BLaER1 (cell line): ENCODE results near the gene POLR2B.
"Not testable (repeated sequence)": the region's sequence is repeated elsewhere in the genome, so short reads cannot be mapped to it uniquely, and the experiment has no call there.

Experiments used
- H3K27ac ChIP-seq: shearing (Covaris generic); formaldehyde crosslinking; 2 replicates; pipeline ENCODE4 v1.8.1; 2022
- H3K27me3 ChIP-seq: shearing (Covaris generic); formaldehyde crosslinking; 2 replicates; pipeline ENCODE4 v1.8.1; 2022
- H3K36me3 ChIP-seq: shearing (Covaris generic); formaldehyde crosslinking; 2 replicates; pipeline ENCODE4 v1.8.1; 2022
- H3K4me1 ChIP-seq: shearing (Covaris generic); formaldehyde crosslinking; 2 replicates; pipeline ENCODE4 v1.8.1; 2022
- H3K4me2 ChIP-seq: shearing (Covaris generic); formaldehyde crosslinking; 2 replicates; pipeline ENCODE4 v1.8.1; 2022
- H3K4me3 ChIP-seq: shearing (Covaris generic); formaldehyde crosslinking; 2 replicates; pipeline ENCODE4 v1.8.1; 2022
- H3K9ac ChIP-seq: shearing (Covaris generic); formaldehyde crosslinking; 2 replicates; pipeline ENCODE4 v1.8.1; 2022
- H3K9me3 ChIP-seq: shearing (Covaris generic); formaldehyde crosslinking; 2 replicates; pipeline ENCODE4 v1.8.1; 2022
- H4K20me1 ChIP-seq: shearing (Covaris generic); formaldehyde crosslinking; 2 replicates; pipeline ENCODE4 v1.8.1; 2022
- Cebpa-rat ChIP-seq: shearing (Covaris generic); IDR thresholded peaks from 2 replicates; pipeline ENCODE4 v1.8.1; 2022

Gene POLR2B

DNA sequence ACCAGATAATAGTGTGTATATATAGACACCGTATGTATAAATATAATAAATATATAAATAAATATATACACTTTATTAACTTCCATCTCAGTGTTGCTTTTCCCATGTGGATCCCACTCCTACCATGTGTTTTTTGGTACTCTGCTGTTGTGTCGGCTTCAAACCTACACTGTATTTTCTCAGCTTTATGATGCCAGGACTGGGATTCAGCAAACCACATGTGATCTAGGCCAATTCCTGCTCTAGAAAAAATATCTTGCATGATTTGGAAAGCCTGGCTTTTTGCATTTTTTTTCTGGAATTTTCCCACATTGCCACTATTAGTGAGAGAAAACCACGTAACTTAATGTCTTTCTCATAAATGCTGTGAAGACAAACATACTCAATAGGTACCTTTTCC is 55.8 kb downstream of the POLR2B start:
- H3K9me3 ChIP-seq = no peaks in the 10 kb centered on the region
- no peak for TF ChIP-seq Cebpa-rat
- H4K20me1 ChIP-seq = peaks cover 22% of the 10 kb centered on the region
- H3K36me3 ChIP-seq = peaks cover 85% of the 10 kb centered on the region
- no peak overlapping the region for H3K27ac ChIP-seq
- H3K9ac ChIP-seq = no peak overlapping the region
- no peak overlapping the region for H3K4me2 ChIP-seq
- H3K4me3 ChIP-seq = no peak overlapping the region
- H3K27me3 ChIP-seq = no peaks in the 10 kb centered on the region
- H3K4me1 ChIP-seq = no peaks in the 10 kb centered on the region

DNA sequence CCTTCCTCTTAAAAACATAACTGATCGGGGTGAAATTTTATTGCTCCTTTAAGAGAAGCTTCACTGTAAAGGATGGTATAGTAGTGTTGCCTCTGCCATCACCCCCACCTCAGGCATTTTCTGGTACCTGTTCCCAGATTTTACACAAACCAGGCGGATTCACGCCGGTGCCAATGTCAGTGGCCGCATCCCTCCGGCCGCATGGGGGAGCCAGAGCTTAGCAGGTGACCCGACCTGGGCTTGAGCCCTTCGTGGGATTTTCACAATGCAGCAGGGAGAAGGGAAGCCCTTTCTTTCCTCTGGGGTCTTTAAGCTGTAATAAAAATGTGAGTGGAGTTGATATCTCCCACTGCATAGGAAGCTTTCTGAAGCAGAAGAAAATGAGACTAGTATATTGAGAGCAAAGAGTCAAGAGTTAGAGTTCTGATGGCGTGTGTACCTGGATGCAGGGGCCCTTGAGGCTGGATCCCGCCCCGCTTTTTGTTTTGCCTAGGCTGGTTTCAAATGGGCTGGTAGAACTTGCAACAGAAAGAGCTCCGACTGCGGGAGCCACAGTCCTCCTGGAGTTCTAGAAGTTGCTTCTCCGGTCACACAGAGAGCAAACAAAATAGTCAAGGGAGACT is 59.4 kb downstream of the POLR2B start:
- peaks cover 35% of the 10 kb centered on the region for H4K20me1 ChIP-seq
- no peak overlapping the region for H3K27ac ChIP-seq
- H3K4me3 ChIP-seq = no peak overlapping the region
- no peak overlapping the region for H3K4me2 ChIP-seq
- no peaks in the 10 kb centered on the region for H3K27me3 ChIP-seq
- peaks cover 84% of the 10 kb centered on the region for H3K36me3 ChIP-seq
- no peak overlapping the region for H3K9ac ChIP-seq
- no peaks in the 10 kb centered on the region for H3K4me1 ChIP-seq
- H3K9me3 ChIP-seq = no peaks in the 10 kb centered on the region
- no peak for TF ChIP-seq Cebpa-rat

DNA sequence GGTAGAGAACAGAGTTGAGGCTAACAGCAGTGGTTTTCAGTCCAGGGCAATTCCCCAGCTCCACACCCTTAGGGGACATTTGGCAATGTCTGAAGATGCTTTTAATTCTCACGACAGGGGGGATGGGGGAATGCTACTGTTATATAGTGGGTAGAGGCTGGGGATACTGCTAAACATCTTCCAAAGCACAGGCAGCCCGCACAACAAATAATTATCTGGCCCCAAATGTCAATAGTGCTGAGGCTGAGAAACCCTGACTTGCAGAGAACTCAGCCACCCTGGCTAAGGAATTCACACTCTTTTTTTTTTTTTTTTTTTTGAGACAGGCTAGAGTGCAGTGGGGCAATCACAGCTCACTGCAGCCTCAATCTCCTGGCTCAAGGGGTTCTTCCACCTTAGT is 60.6 kb downstream of the POLR2B start:
- TF ChIP-seq Cebpa-rat = no peak
- H3K36me3 ChIP-seq = peaks cover 75% of the 10 kb centered on the region
- peaks cover 9% of the 10 kb centered on the region for H3K4me1 ChIP-seq
- peaks cover 39% of the 10 kb centered on the region for H4K20me1 ChIP-seq
- no peak overlapping the region for H3K9ac ChIP-seq
- no peak overlapping the region for H3K4me3 ChIP-seq
- H3K9me3 ChIP-seq = no peaks in the 10 kb centered on the region
- H3K4me2 ChIP-seq = no peak overlapping the region
- no peaks in the 10 kb centered on the region for H3K27me3 ChIP-seq
- H3K27ac ChIP-seq = no peak overlapping the region

DNA sequence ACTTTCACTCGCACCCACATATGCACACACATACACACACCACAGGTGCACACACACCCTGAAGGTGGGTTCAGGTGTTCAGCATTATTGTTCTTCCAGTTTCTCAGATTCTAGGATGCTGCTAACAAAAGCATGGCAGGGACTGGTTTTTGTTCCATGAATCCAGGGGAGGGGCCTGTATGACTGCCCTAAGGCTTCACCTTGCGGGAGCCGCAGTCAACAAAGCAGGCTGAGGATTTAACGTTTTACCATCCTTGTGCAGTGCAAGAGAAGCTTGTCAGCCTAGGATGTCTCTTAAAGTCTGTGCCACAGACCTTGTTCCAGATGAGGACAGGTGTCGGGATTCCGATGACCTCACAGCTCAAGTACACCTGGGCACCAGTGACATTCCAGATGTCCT is 61.8 kb downstream of the POLR2B start:
- peaks cover 72% of the 10 kb centered on the region for H3K36me3 ChIP-seq
- peaks cover 51% of the 10 kb centered on the region for H4K20me1 ChIP-seq
- H3K9ac ChIP-seq = no peak overlapping the region
- H3K4me1 ChIP-seq = peaks cover 14% of the 10 kb centered on the region
- no peaks in the 10 kb centered on the region for H3K9me3 ChIP-seq
- H3K4me2 ChIP-seq = no peak overlapping the region
- no peak overlapping the region for H3K27ac ChIP-seq
- H3K27me3 ChIP-seq = no peaks in the 10 kb centered on the region
- no peak overlapping the region for H3K4me3 ChIP-seq
- no peak for TF ChIP-seq Cebpa-rat

DNA sequence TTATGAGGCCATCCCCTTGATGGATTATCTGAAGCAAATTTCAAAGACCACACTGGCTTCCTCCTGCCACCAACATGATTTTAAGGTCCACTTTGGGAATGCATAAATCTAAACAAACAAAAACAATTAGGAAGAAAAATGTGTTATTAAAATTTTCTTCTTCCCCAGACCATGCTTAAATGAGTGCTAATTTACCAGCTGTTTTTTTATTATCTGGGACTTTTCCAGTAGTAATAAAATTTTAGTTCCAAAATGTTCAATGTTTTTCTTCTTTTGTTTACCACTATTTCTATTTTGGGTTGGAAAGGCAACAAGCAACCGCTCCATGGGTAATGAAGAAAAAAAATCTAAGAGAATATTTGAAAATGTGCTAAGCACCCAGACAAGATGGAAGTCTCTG is 62.3 kb downstream of the POLR2B start:
- H3K27ac ChIP-seq = no peak overlapping the region
- no peak overlapping the region for H3K9ac ChIP-seq
- no peaks in the 10 kb centered on the region for H3K9me3 ChIP-seq
- no peaks in the 10 kb centered on the region for H3K27me3 ChIP-seq
- TF ChIP-seq Cebpa-rat = no peak
- peaks cover 74% of the 10 kb centered on the region for H3K36me3 ChIP-seq
- no peak overlapping the region for H3K4me2 ChIP-seq
- H3K4me3 ChIP-seq = no peak overlapping the region
- H3K4me1 ChIP-seq = peaks cover 14% of the 10 kb centered on the region
- H4K20me1 ChIP-seq = peaks cover 56% of the 10 kb centered on the region

DNA sequence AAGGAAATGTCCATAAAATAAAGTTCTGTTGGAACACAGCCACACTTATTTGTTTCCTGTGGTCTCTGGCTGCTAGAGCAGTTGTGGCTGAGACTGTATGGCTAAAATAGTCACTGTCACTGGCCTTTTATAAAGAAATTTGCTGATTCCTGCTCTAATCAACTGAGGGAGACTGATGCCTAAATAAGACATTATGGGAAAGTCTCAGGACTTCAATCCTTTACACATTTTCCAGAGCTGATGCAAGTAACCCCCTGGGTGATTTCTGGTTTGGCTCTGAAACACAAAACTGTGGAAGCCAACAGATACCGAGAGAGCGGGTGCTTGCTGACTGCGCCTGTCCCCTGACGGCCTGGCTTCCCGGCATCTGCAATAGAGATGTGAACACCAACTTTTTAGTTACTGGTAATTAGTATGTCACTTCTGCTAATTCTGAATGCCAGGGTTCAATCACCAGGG is 64.0 kb downstream of the POLR2B start:
- Histone ChIP-seq H3K9me3 (peaks cover 14% of the 10 kb centered on the region), H3K27ac (no peak overlapping the region), H4K20me1 (peaks cover 59% of the 10 kb centered on the region), H3K27me3 (no peaks in the 10 kb centered on the region), H3K36me3 (peaks cover 77% of the 10 kb centered on the region), H3K4me2 (no peak overlapping the region), H3K4me1 (peaks cover 14% of the 10 kb centered on the region), H3K9ac (no peak overlapping the region), H3K4me3 (no peak overlapping the region)
- TF ChIP-seq Cebpa-rat = no peak

DNA sequence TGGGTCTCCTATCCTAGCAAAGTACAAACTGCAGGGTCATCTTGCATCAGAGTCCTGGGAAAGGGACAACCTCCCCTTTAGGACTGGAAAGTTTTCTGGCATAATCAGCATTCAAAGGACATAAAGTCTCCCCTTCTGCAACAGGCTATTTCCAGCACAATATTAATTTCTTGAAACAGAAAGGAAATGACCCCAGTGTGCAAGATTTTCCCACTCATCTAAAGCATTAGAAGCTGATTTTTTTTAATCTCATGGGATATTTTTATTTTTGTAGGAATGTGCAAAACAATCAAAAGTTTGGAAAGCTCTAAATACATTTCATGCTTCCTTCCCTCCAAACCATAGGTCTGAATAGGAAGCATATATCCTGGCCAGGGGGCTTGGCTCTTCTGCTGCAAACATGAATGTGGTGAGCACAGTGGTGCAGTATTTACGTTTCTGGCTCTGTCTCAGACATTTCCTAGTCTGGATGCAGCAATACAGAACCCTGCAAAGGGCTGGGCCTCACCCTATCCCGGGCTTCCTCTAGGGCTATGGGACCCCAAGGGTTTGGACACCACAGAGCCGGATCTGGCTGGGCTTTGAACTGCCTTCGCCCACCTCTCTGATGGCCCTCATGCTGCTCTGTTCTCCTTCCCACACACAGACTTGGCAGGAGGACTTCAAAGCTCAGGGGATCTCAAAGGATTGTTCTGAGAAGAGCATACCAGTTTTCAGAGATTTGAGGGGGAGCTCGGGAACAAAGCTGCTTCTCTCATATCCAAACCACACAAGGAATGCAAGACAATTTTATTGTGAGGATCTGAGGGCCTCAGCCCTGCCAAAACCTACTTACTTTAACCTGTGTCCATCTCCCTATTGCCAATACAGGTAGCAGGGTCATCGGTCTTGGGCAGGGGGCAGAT is 64.9 kb downstream of the POLR2B start:
- Histone ChIP-seq H3K27ac (no peak overlapping the region), H3K4me3 (no peak overlapping the region), H3K9me3 (peaks cover 22% of the 10 kb centered on the region), H3K36me3 (peaks cover 74% of the 10 kb centered on the region), H3K9ac (no peak overlapping the region), H3K4me1 (peaks cover 14% of the 10 kb centered on the region), H3K27me3 (no peaks in the 10 kb centered on the region), H4K20me1 (peaks cover 59% of the 10 kb centered on the region), H3K4me2 (no peak overlapping the region)
- no peak for TF ChIP-seq Cebpa-rat

DNA sequence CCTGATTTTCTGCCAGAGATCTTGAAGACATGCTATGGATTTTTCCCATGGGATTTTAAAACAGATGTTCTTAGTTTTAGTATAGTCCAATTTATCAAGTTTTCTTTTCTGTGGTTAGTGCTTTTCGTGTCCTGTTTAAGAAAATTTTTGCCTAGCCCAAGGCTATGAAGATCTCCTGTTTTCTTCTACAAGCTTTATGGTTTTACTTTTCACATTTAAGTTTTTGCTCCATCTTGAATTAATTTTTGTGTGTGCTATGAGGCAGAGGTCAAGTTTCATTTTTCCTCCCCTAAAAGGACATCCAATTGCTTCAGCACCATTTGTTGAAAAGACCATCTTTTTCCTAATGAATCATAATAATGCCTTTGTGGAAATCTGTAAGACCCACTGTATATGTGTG is 65.6 kb downstream of the POLR2B start:
- Histone ChIP-seq H3K27ac (no peak overlapping the region), H3K4me2 (no peak overlapping the region), H3K9me3 (peaks cover 25% of the 10 kb centered on the region), H3K36me3 (peaks cover 74% of the 10 kb centered on the region), H4K20me1 (peaks cover 59% of the 10 kb centered on the region), H3K4me1 (peaks cover 14% of the 10 kb centered on the region), H3K27me3 (no peaks in the 10 kb centered on the region), H3K9ac (no peak overlapping the region), H3K4me3 (no peak overlapping the region)
- TF ChIP-seq Cebpa-rat = no peak

DNA sequence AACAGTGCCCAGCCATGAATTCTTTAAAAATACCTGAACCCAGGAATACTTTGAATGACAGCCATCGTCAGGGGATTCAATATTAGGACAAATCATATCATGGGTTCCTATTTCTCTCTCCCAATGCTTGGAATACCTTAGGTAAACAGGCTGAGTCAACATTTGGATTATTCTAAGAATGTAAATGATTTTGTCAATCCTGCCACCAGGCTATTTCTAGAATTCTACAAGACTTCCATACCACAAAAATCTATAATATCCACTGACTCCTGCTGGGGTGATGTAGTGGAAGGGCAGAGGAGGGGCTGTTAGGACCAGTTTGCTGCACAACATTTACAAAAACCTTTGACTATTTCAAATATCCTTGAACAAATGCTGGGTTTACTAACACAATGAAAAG is 66.3 kb downstream of the POLR2B start:
- H3K27me3 ChIP-seq = no peaks in the 10 kb centered on the region
- TF ChIP-seq Cebpa-rat = no peak
- no peak overlapping the region for H3K4me2 ChIP-seq
- H3K9ac ChIP-seq = no peak overlapping the region
- no peak overlapping the region for H3K4me3 ChIP-seq
- peaks cover 74% of the 10 kb centered on the region for H3K36me3 ChIP-seq
- no peak overlapping the region for H3K27ac ChIP-seq
- peaks cover 14% of the 10 kb centered on the region for H3K4me1 ChIP-seq
- H3K9me3 ChIP-seq = peaks cover 25% of the 10 kb centered on the region
- H4K20me1 ChIP-seq = peaks cover 59% of the 10 kb centered on the region

DNA sequence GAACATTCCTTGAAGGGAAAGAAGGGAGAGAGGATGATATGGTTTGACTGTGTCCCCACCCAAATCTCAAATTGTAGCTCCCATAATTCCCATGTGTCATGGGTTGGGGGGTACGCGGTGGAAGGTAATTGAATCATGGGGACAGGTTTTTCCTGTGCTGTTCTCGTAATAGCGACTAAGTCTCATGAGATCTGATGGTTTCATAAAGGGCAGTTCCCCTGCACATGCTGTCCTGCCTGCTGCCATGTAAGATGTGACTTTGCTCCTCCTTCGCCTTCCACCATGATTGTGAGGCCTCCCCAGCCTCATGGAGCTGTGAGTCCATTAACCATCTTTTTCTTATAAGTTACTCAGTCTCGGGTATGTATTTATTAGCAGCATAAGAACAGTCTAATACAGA is 68.3 kb downstream of the POLR2B start:
- Histone ChIP-seq H4K20me1 (peaks cover 55% of the 10 kb centered on the region), H3K9me3 (peaks cover 25% of the 10 kb centered on the region), H3K4me1 (peaks cover 14% of the 10 kb centered on the region)

More for the DNA sequence above, 68.3 kb downstream of the POLR2B start:
- not testable (repeated sequence) for H3K27me3 ChIP-seq, H3K4me2 ChIP-seq, H3K9ac ChIP-seq, H3K27ac ChIP-seq, H3K4me3 ChIP-seq
- H3K36me3 ChIP-seq = peaks cover 76% of the 10 kb centered on the region
